Activated CD8-positive, alpha-beta memory T cell treated with anti-CD3 and anti-CD28 coated beads for 36 hours (primary cell): ENCODE data around the gene ALDH3B1. TPM values are rescaled to one million over a fixed set of nuclear protein-coding genes. Genes with fewer than 3 reads are reported as not detected.
"Not testable (repeated sequence)": the region's sequence is repeated elsewhere in the genome, so short reads cannot be mapped to it uniquely, and the experiment has no call there.

Experiments
- CTCF ChIA-PET: fragments of 350-600 bp; sonication (Branson Sonifier 250); formaldehyde crosslinking; loops from one replicate; lab custom pipeline; 2021; ENCODE audit warnings: antibody characterized with exemption; lab: Charles Lee
- POLR2A ChIA-PET: fragments of 350-600 bp; sonication (Branson Sonifier 250); formaldehyde crosslinking; loops from one replicate; lab custom pipeline; 2021; ENCODE audit warnings: antibody characterized with exemption; lab: Charles Lee
- total RNA-seq, 2 experiments: library from RNA; stranded (reverse); gene quantifications; one replicate each; pipeline ENCODE4 v1.2.3, GENCODE V29; 2021

The ALDH3B1 gene
- not detected for total RNA-seq

DNA sequence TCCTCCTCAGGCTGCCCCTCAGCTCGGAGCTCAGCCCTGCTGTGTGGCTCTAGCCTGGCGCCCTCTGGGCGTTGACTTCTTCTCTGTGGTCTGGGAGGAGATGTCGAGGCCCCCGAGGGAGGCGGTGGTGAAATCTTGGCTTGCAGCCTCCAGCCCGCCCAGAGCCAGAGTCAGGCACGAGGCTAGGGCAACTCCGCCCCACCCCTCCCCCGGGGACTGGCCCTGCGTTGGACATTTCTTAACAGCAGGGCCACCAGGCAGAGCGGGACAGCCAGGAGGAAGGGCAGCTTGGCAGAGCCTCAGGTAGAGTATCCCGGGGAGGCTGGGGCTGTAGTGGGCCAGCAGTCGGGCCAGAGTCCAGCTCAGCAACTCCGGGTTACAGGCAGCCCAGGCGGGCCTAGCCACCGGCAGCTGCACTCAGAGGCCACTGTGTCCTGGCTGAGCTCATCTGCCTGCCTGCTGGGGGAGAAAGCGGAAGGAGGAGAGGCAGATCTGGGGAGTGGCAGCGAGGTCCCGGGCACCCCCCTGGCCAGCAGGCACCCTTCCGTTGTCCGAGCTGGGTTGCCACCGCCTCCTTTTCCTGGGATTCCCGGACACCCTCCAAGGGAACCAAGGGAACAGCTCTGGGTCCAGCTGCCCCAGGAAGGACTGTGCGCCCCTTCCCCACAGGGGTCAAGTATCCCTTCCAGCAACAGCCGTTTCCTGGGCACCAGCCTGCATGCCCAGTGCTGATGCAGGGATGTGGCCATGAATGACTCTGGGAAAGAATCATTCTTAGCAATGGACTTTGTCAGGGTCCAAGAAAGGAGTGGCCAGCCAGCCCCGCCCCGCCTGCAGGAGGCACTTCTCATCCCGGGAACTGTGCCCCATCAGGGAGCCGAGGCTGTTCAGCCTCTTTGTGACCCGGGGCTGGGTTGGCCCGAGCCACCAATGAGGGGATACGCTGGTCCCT, at the start of gene ALDH3B1:
ALDH3B1 (plus strand) TSS at position 238 of the 952 bp plus-strand sequence. CDS start 4,971 bp downstream, outside the sequence.
- CTCF ChIA-PET: interaction anchor here (1.2 kb wide), 1 partner anchor 25 kb away, joined by 7 read pairs; no protein-coding TSS in a partner anchor

DNA sequence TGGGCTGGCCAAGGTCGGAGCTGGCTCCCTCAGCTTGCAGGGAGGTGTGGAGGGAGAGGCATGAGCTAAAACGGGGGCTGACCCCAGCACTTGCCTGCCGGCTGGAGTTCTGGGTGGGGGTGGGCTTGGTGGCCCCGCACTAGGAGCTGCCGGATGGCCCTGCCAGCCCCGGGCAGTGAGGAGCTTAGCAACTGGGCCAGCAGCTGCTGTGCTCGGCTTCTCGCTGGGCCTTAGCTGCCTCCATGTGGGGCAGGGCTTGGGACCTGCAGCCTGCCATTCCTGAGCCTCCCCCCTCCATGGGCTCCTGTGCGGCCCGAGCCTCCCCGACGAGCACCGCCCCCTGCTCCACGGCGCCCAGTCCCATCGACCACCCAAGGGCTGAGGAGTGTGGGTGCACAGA, 46.9 kb upstream of the ALDH3B1 start:
- CTCF ChIA-PET: interaction anchor here (0.6 to 2.1 kb wide), 2 partner anchors 8 to 181 kb away, joined by 3 to 6 read pairs; no protein-coding TSS in a partner anchor
- POLR2A ChIA-PET: not testable (repeated sequence)

More for the DNA sequence above, at the start of gene ALDH3B1:
- POLR2A ChIA-PET: interaction anchor here (0.6 kb wide), 1 partner anchor 24 kb away, joined by 3 read pairs; no protein-coding TSS in a partner anchor

DNA sequence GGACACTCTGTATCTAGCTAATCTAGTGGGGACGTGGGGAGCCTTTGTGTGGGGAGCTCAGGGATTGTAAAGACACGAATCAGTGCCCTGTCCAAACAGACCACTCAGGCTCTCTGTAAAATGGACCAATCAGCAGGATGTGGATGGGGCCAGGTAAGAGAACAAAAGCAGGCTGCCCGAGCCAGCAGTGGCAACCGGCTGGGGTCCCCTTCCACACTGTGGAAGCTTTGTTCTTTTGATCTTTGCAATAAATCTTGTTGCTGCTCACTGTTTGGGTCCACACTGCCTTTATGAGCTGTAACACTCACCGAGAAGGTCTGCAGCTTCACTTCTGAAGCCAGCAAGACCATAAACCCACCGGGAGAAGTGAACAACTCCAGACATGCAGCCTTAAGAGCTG, 46.2 kb upstream of the ALDH3B1 start:
- CTCF ChIA-PET: interaction anchor here (0.6 to 2.1 kb wide), 2 partner anchors 8 to 180 kb away, joined by 3 to 6 read pairs; no protein-coding TSS in a partner anchor
- POLR2A ChIA-PET: not testable (repeated sequence)

GRCh38 chr11:67964746-67965145, 45.4 kb upstream of the ALDH3B1 start:
- CTCF ChIA-PET: interaction anchor here (2.1 kb wide), 1 partner anchor 9 kb away, joined by 6 read pairs; no protein-coding TSS in a partner anchor

GRCh38 chr11:67965830-67966348, 44.2 kb upstream of the ALDH3B1 start:
- CTCF ChIA-PET, POLR2A ChIA-PET: not testable (repeated sequence)

More at GRCh38 chr11:67964746-67965145, 45.4 kb upstream of the ALDH3B1 start:
- POLR2A ChIA-PET: not testable (repeated sequence)

DNA sequence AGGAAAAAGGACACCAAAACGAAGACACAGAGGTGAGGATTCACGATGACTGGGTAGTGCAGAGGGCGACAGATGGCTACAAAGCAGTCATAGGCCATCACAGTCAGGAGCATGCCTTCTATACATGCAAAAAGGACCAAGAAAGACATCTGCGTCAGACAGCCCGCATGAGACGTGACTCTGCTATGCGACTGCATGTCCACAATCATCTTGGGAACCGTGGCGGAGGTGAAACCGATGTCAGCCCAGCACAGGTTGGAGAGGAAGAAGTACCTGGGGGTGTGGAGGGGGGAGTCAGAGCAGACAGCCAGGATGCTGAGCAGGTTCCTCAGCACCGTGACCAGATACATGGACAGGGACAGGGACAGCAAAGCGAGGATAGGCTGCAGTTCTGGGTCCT, 35.4 kb upstream of the ALDH3B1 start:
- POLR2A ChIA-PET, CTCF ChIA-PET: not testable (repeated sequence)

GRCh38 chr11:67978766-67979418, 31.2 kb upstream of the ALDH3B1 start:
- CTCF ChIA-PET, POLR2A ChIA-PET: not testable (repeated sequence)

- CTCF ChIA-PET, POLR2A ChIA-PET: not testable (repeated sequence)
Observed at GRCh38 chr11:67981226-67981625, 28.9 kb upstream of the ALDH3B1 start.

GRCh38 chr11:67982255-67982857, 27.8 kb upstream of the ALDH3B1 start:
- POLR2A ChIA-PET, CTCF ChIA-PET: not testable (repeated sequence)

GRCh38 chr11:67983951-67984350, 26.2 kb upstream of the ALDH3B1 start:
- POLR2A ChIA-PET: no interaction called here
- CTCF ChIA-PET: no interaction called here

GRCh38 chr11:67985302-67985701, 24.8 kb upstream of the ALDH3B1 start:
- CTCF ChIA-PET, POLR2A ChIA-PET: not testable (repeated sequence)

DNA sequence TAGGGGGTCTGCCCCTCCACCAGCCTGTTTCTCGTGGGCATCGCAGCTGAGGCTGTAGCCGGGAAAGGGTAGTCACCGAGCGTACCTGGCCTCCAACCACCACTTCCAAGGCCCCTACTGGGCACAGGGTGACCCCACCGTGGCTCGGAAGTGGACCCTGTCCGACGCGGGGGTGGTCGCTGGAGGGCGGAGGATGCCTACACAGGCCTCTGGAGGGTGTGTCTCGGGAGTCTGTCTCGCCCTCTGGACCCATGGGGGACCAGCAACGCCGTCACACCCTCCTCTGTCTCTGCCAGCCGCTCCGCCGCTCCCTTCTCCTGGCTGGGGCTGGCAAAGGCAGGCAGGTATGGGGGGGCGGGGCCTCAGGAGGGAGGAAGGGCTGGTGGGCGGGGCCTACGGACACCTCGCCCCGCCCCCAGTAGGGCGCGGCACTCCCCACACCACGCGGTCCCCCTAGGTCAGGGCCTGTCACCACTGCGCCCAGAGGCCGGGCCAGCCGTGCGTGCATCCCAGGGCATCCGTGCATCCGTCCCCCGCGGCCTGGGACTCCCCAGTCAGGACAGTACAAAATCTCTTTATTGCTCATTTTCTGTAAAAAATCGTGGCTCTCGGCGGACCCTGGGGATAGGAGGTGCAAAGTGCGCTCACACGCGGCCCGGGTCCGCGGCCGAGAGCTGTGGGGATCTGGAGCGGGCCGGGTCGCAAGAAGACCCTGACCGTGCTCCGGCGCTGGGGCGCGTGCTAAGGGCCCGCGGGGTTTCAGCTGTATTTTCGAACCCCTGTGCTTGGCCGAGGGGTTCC, 19.4 kb upstream of the ALDH3B1 start:
- POLR2A ChIA-PET, CTCF ChIA-PET: not testable (repeated sequence)

- CTCF ChIA-PET, POLR2A ChIA-PET: not testable (repeated sequence)
Observed at GRCh38 chr11:67991347-67992121, 18.6 kb upstream of the ALDH3B1 start.

DNA sequence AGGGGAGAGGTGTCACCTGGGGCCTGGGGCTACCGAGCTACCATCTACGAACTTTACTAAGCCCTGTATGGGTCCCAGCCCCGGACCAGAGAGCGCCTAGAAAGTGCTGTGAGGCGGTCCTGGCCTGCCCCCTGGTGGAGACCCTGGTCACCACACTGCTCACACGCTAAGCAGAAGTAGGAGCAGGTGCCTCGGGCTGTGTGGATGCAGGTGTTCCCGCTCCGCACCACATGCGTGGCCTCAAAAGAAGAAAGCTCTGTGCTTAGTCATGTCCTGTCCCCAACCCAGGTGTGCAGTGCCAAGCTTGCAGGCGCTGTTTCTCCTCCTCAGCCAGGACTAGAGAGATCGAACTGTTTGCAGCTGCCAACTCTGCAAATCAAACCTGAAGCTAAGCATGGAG, 16.3 kb upstream of the ALDH3B1 start:
- CTCF ChIA-PET: interaction anchor here (0.9 kb wide), 2 partner anchors 8 to 45 kb away, joined by 3 to 4 read pairs; partner anchors contain the start of gene TCIRG1
- POLR2A ChIA-PET: not testable (repeated sequence)

DNA sequence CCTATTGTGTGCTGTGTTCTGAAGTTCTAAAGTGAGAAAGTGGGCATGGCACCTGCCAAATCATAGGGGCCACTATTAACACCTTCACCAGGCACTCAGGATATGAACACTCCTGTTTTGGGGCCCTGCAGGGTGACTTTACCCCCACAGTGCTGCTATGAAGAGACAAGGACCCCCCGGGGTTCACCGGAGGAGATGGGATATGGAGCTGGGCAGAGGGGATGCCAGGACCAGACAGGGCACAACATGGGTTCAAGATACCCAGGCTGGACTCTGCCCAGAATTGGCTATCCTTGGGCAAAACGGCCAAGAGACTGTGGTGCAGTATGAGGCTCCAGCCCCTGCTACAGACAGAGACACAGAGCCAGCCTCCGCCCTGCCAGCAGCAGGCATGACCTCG, 15.7 kb upstream of the ALDH3B1 start:
- CTCF ChIA-PET: interaction anchor here (0.6 to 0.9 kb wide), 3 partner anchors 8 to 211 kb away, joined by 3 to 5 read pairs (median 4); partner anchors contain the start of gene TCIRG1
- POLR2A ChIA-PET: not testable (repeated sequence)

DNA sequence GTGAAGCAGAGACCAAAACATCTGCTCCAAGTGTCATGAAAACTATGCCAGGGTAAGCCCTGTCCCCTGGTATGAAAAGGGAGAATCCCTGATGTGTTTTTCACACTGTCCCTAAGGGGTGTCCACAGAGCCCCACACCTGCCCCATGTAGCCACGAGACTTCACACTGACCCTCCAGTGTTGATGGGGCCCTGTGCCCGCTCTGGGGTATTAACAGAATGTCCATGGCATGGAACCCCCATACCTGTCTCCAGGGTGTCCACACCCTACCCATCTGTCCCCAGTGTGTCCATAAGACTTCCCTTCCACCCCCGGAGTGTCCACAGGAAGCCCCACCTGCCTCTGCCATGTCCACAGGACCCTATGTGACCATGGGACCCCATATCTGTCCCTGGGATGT, 15.0 kb upstream of the ALDH3B1 start:
- CTCF ChIA-PET: not testable (repeated sequence)

DNA sequence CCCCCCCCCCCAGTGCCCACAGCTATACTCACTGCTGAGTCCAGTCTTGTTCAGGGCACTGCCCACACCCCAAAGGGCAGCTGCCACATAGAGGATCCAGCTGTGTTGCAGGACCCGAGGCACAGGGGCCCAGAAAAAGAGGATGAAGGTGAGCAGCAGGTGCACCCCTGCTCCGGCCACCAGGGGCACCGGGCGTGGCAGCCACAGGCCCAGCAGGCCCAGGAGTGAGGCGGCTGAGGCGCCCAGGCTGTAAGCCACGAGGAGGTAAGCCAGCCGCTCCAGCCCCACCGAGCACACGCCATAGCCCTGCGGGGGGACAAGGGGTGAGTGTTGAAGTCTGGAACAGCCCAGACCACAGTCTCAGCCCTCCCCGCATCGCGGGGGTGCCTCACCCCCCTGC, 14.5 kb upstream of the ALDH3B1 start:
- CTCF ChIA-PET, POLR2A ChIA-PET: not testable (repeated sequence)

More for the DNA sequence above, 15.0 kb upstream of the ALDH3B1 start:
- POLR2A ChIA-PET: not testable (repeated sequence)

DNA sequence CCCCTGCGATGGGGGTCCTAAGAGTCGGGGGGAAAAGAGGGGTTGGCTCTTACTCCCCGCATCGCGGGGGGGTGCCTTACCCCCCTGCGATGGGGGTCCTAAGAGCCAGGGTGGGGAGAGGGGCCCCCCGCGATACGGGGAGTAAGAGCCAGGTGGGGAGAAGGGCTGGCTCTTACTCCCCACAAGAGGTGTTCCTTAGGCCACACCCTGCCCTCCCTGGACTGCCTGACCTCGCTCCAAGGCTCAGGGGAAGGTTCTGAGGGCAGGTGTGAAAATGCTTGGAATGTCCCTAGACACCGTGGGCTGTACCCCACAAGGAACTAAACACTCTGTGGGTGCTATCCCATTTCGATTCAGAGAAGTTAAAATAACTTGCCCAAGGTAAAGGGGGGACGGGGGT, 14.1 kb upstream of the ALDH3B1 start:
- POLR2A ChIA-PET: no interaction called here
- CTCF ChIA-PET: no interaction called here
